OCI-LY7 (cell line): ENCODE data around the gene PRKD1. TPM values are rescaled to one million over a fixed set of nuclear protein-coding genes. Genes with fewer than 3 reads are reported as not detected.

ENCODE experiments used
- BruUV-seq: library from RNA; stranded (reverse); fragments of 400-500 nt; replicated peaks from 2 replicates; lab custom pipeline; 2021; lab: Mats Ljungman, UMichigan
- CTCF ChIA-PET: fragments of 300-600 bp; sonication (Branson Sonifier 250); formaldehyde crosslinking; loops from one replicate; lab custom pipeline; 2022; ENCODE audit warnings: antibody characterized with exemption; ENCODE audit not compliant: unreplicated experiment; lab: Charles Lee
- POLR2A ChIA-PET: fragments of 300-600 bp; sonication (Branson Sonifier 250); formaldehyde crosslinking; loops from one replicate; lab custom pipeline; 2022; ENCODE audit warnings: antibody characterized with exemption; lab: Charles Lee
- DNase-seq: peaks from one replicate; pipeline ENCODE4 v3.0.0-alpha.2; 2015; ENCODE audit warnings: low spot score
- H2AFZ ChIP-seq: fragments of 200-600 bp; sonication (generic), shearing (Covaris generic); 2 replicates; pipeline ENCODE4 v1.6.1; 2014; ENCODE audit warnings: mild to moderate bottlenecking, antibody characterized with exemption, low read length, moderate library complexity
- H3K27ac ChIP-seq: fragments of 200-600 bp; sonication (generic); 2 replicates; pipeline ENCODE4 v1.5.1; 2014; ENCODE audit warnings: mixed run types, low read depth, mild to moderate bottlenecking, moderate library complexity, low read length, inconsistent platforms; ENCODE audit not compliant: poor library complexity, severe bottlenecking
- H3K36me3 ChIP-seq: fragments of 200-600 bp; sonication (generic); 2 replicates; pipeline ENCODE4 v1.6.1; 2014; ENCODE audit warnings: mild to moderate bottlenecking, antibody characterized with exemption, low read length, moderate library complexity, mixed read lengths; ENCODE audit not compliant: insufficient read depth
- H3K4me1 ChIP-seq: fragments of 200-600 bp; sonication (generic); 2 replicates; pipeline ENCODE4 v1.5.1; 2014; ENCODE audit warnings: mild to moderate bottlenecking, low read length; ENCODE audit not compliant: insufficient read depth, poor library complexity, severe bottlenecking
- H3K4me2 ChIP-seq: fragments of 200-600 bp; sonication (generic); 2 replicates; pipeline ENCODE4 v1.6.1; 2014; ENCODE audit warnings: mild to moderate bottlenecking, low read length
- H3K4me3 ChIP-seq: fragments of 200-600 bp; sonication (generic); 2 replicates; pipeline ENCODE4 v1.5.1; 2014; ENCODE audit warnings: mild to moderate bottlenecking, low read depth, low read length; ENCODE audit not compliant: poor library complexity, severe bottlenecking
- H3K79me2 ChIP-seq: fragments of 200-600 bp; sonication (generic); 2 replicates; pipeline ENCODE4 v1.6.1; 2016; ENCODE audit warnings: low read depth, mild to moderate bottlenecking, low read length, moderate library complexity, mixed read lengths; ENCODE audit not compliant: insufficient read depth
- H3K9me2 ChIP-seq: fragments of 200-600 bp; sonication (generic); 2 replicates; pipeline ENCODE4 v1.6.1; 2016; ENCODE audit warnings: mild to moderate bottlenecking, low read length, mixed read lengths; ENCODE audit not compliant: insufficient read depth
- H3K9me3 ChIP-seq: fragments of 200-600 bp; sonication (generic); 2 replicates; pipeline ENCODE4 v1.6.1; 2014; ENCODE audit warnings: mild to moderate bottlenecking, mixed run types, low read length, mixed read lengths
- H4K20me1 ChIP-seq: fragments of 200-600 bp; sonication (generic); 2 replicates; pipeline ENCODE4 v1.6.1; 2014; ENCODE audit warnings: mild to moderate bottlenecking, antibody characterized with exemption, low read length, moderate library complexity, mixed read lengths; ENCODE audit not compliant: insufficient read depth
- EZH2phosphoT487 ChIP-seq: fragments of 200-600 bp; sonication (generic); IDR thresholded peaks from 2 replicates; pipeline ENCODE4 v1.6.1; 2018; ENCODE audit warnings: low read depth, borderline replicate concordance, mild to moderate bottlenecking, mixed run types, antibody characterized with exemption, low read length, moderate library complexity, mixed read lengths
- intact Hi-C: fragments of 100-400 bp; cut with micrococcal nuclease; formaldehyde crosslinking; loops from one replicate; pipeline ENCODE4 v1.10.0; 2022; ENCODE audit not compliant: unreplicated experiment
- total RNA-seq, 2 experiments: library from RNA; depleted of rRNA in 1 of 2; stranded (reverse); fragments of >200 nt in 1 of 2; shearing (Covaris generic) in 1 of 2; gene quantifications; 2 replicates each; pipeline ENCODE4 v1.2.3, GENCODE V29; 2014 to 2022
- TF ChIP-seq, protein P1 (sequence below): fragments of 200-600 bp; sonication (generic); conservative IDR thresholded peaks from 2 replicates; pipeline ENCODE4 v1.5.1; 2014; ENCODE audit warnings: mild to moderate bottlenecking, antibody characterized with exemption, low read length, moderate library complexity, mixed read lengths

PRKD1 gene
- total RNA-seq, 2 experiments from 2014 or later, result not detected

GRCh38 chr14:29896354-29896821 is 31.3 kb downstream of the PRKD1 start:
- Histone ChIP-seq H3K79me2 (no peaks in the 10 kb centered on the region), H3K27ac (no peak overlapping the region), H3K4me1 (no peaks in the 10 kb centered on the region), H3K4me3 (no peak overlapping the region), H3K9me2 (no peaks in the 10 kb centered on the region), H2AFZ (no peak overlapping the region), H3K36me3 (no peaks in the 10 kb centered on the region), H3K4me2 (no peak overlapping the region), H4K20me1 (no peaks in the 10 kb centered on the region), H3K9me3 (0 out of 2 replicates have a peak, but pooled peaks cover 4% of the 10 kb centered on the region)
- intact Hi-C loops, result no loop called here
- TF ChIP-seq, protein P1, sequence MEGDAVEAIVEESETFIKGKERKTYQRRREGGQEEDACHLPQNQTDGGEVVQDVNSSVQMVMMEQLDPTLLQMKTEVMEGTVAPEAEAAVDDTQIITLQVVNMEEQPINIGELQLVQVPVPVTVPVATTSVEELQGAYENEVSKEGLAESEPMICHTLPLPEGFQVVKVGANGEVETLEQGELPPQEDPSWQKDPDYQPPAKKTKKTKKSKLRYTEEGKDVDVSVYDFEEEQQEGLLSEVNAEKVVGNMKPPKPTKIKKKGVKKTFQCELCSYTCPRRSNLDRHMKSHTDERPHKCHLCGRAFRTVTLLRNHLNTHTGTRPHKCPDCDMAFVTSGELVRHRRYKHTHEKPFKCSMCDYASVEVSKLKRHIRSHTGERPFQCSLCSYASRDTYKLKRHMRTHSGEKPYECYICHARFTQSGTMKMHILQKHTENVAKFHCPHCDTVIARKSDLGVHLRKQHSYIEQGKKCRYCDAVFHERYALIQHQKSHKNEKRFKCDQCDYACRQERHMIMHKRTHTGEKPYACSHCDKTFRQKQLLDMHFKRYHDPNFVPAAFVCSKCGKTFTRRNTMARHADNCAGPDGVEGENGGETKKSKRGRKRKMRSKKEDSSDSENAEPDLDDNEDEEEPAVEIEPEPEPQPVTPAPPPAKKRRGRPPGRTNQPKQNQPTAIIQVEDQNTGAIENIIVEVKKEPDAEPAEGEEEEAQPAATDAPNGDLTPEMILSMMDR, result no peak
- no peak for TF ChIP-seq EZH2phosphoT487
- CTCF ChIA-PET, result no interaction called here
- no TSS peak for BruUV-seq
- POLR2A ChIA-PET, result no interaction called here
- DNase-seq, result no peak

DNA sequence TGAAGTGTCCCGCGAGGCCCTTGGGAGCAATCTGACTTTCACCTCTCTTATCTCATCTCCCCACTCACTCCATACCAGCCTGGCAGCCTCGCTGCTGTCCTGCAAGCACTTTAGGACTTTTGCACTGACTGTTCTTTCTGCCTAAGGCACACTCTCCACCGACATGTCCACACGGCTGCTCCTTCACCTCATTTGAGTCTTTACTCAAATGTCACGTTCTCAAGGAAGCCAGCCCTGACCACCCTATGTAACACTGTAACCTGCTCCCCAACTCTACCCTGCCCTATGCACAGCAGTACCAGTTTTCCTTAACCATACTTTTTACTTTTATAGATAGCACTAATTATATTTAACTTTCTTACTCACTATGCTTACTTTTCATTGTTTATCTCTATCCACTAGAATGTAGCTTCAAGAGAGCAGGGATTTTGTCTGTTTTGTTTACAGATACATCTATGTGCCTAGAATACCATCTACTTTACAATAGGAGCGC is 32.0 kb downstream of the PRKD1 start:
- H2AFZ ChIP-seq, result no peak overlapping the region
- intact Hi-C loops, result no loop called here
- H3K79me2 ChIP-seq, result no peaks in the 10 kb centered on the region
- no peak for DNase-seq
- H3K4me2 ChIP-seq, result no peak overlapping the region
- H3K4me3 ChIP-seq, result no peak overlapping the region
- POLR2A ChIA-PET, result no interaction called here
- no peaks in the 10 kb centered on the region for H3K36me3 ChIP-seq
- TF ChIP-seq, protein P1, result no peak
- TF ChIP-seq EZH2phosphoT487, result no peak
- no peaks in the 10 kb centered on the region for H4K20me1 ChIP-seq
- no peaks in the 10 kb centered on the region for H3K9me2 ChIP-seq
- CTCF ChIA-PET, result no interaction called here
- H3K9me3 ChIP-seq, result no peaks in the 10 kb centered on the region
- BruUV-seq, result no TSS peak
- no peak overlapping the region for H3K27ac ChIP-seq
- no peaks in the 10 kb centered on the region for H3K4me1 ChIP-seq

DNA sequence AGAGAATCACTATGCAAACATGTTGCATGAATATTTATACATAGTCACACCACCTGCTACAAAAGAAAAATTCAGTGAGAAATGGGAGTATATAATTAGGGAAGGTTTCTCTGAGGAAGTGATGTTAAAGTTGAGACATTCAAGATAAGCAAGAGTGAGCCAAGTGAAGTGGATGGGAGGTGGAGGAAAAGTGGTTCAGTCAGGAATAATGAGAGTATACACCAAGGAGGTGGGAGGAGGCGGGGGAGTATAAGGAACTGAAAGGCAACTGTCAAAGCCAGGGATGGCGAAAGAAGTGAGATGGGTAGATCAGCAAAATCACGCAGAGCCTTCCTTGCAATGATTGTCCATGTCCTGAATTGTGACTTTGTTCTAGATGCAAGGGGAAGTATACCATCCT is 33.7 kb downstream of the PRKD1 start:
- no TSS peak for BruUV-seq
- TF ChIP-seq, protein P1, result no peak
- TF ChIP-seq EZH2phosphoT487, result no peak
- no peaks in the 10 kb centered on the region for H3K9me2 ChIP-seq
- no peak overlapping the region for H2AFZ ChIP-seq
- no peak overlapping the region for H3K4me2 ChIP-seq
- no peak for DNase-seq
- no peak overlapping the region for H3K27ac ChIP-seq
- H3K36me3 ChIP-seq, result no peaks in the 10 kb centered on the region
- intact Hi-C loops, result no loop called here
- H3K4me1 ChIP-seq, result no peaks in the 10 kb centered on the region
- no peak overlapping the region for H3K4me3 ChIP-seq
- POLR2A ChIA-PET, result no interaction called here
- H3K9me3 ChIP-seq, result no peaks in the 10 kb centered on the region
- H4K20me1 ChIP-seq, result no peaks in the 10 kb centered on the region
- CTCF ChIA-PET, result no interaction called here
- H3K79me2 ChIP-seq, result no peaks in the 10 kb centered on the region
